ENCODE measurements around the gene KRTAP5-10. TPM values are rescaled to one million over a fixed set of nuclear protein-coding genes. Genes with fewer than 3 reads are reported as not detected.
A peak's percentile ranks its signal among the peaks of the same experiment; 100 is the strongest.

The KRTAP5-10 gene, protein sequence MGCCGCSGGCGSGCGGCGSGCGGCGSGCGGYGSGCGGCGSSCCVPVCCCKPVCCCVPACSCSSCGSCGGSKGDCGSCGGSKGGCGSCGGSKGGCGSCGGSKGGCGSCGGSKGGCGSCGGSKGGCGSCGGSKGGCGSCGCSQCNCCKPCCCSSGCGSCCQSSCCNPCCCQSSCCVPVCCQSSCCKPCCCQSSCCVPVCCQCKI
- total RNA-seq (not detected), total RNA-seq (0 to 0.27 (median 0) reads per million in 172 experiments)
- not detected for polyA plus RNA-seq (2013, experiment 1 of 2)
- not detected for polyA plus RNA-seq (2013, experiment 2 of 2)

DNA sequence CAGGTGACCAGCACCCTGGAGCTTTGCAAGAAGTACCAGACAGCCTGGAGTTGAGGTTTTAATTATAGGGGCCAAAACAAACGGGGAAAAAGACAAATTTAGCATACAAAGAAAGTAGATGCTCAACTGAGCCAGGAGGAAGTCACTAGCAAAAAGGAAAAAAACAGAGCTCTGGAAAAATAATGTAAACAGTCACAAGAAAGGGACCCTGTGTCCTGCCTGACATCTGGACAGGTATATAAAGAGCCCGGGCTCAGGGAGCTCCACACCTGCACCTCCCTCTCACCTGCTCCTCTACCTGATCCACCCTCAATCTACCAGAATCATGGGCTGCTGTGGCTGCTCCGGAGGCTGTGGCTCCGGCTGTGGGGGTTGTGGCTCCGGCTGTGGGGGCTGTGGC lies at the start of gene KRTAP5-10:
Gene KRTAP5-10 (plus strand): TSS at position 301 of the 400 bp plus-strand sequence. CDS start 25 bp downstream, at position 326.
- ATAC-seq (ENCODE audit: poor library complexity) = no peak
- Histone ChIP-seq H3K4me1 (ENCODE audit: insufficient read depth, low read length) (no peaks in the 10 kb centered on the region), H3K27ac (ENCODE audit: low read depth in 1 of 2, low read length in 2 of 2) (no peak within 1 kb of the TSS), H3K27me3 (ENCODE audit: control insufficient read depth in 1 of 2, insufficient read depth in 2 of 2, low read length in 2 of 2) (peaks cover 2 to 19% of the 10 kb centered on the region in 2 experiments), H3K36me3 (ENCODE audit: insufficient read depth, low read length) (no peaks in the 10 kb centered on the region), H3K4me3 (ENCODE audit: low read length) (no peak within 1 kb of the TSS), H3K9me3 (ENCODE audit: control insufficient read depth in 1 of 2, insufficient read depth in 1 of 2, low read length in 2 of 2) (no peaks in the 10 kb centered on the region)
- intact Hi-C loops (cut with DNase I, micrococcal nuclease) = no loop called here
- TF ChIP-seq, protein P1, sequence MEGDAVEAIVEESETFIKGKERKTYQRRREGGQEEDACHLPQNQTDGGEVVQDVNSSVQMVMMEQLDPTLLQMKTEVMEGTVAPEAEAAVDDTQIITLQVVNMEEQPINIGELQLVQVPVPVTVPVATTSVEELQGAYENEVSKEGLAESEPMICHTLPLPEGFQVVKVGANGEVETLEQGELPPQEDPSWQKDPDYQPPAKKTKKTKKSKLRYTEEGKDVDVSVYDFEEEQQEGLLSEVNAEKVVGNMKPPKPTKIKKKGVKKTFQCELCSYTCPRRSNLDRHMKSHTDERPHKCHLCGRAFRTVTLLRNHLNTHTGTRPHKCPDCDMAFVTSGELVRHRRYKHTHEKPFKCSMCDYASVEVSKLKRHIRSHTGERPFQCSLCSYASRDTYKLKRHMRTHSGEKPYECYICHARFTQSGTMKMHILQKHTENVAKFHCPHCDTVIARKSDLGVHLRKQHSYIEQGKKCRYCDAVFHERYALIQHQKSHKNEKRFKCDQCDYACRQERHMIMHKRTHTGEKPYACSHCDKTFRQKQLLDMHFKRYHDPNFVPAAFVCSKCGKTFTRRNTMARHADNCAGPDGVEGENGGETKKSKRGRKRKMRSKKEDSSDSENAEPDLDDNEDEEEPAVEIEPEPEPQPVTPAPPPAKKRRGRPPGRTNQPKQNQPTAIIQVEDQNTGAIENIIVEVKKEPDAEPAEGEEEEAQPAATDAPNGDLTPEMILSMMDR (IDR thresholded peaks at IDR 0.05) = no peak
- CTCF ChIA-PET = no interaction called here
- Mint-ChIP-seq H3K9me3 (no peaks in the 10 kb centered on the region), H3K4me1 (ENCODE audit: low read depth) (no peaks in the 10 kb centered on the region), H3K4me3 (no peak within 1 kb of the TSS), H3K36me3 (ENCODE audit: low read depth) (no peaks in the 10 kb centered on the region), H3K27me3 (peaks cover 51% of the 10 kb centered on the region), H3K27ac (no peak within 1 kb of the TSS)
- DNase-seq = no peak
- POLR2A ChIA-PET = no interaction called here

- intact Hi-C loops (cut with DNase I, micrococcal nuclease) = no loop called here
- Histone ChIP-seq H3K27me3 (ENCODE audit: control insufficient read depth in 1 of 2, insufficient read depth in 2 of 2, low read length in 2 of 2) (no peaks in the 10 kb centered on the region), H3K4me3 (ENCODE audit: low read length) (no peak overlapping the region), H3K4me1 (ENCODE audit: insufficient read depth, low read length) (no peaks in the 10 kb centered on the region), H3K36me3 (ENCODE audit: insufficient read depth, low read length) (no peaks in the 10 kb centered on the region), H3K27ac (ENCODE audit: low read depth in 1 of 2, low read length in 2 of 2) (no peak overlapping the region), H3K9me3 (ENCODE audit: control insufficient read depth in 1 of 2, insufficient read depth in 1 of 2, low read length in 2 of 2) (peaks cover 0 to 10% of the 10 kb centered on the region in 2 experiments)
- ChIA-PET POLR2A (no interaction called here), CTCF (no interaction called here)
- no peak overlapping the region for H3K4me3 Mint-ChIP-seq
- ATAC-seq (ENCODE audit: poor library complexity) = no peak
- no peaks in the 10 kb centered on the region for H3K36me3 Mint-ChIP-seq (ENCODE audit: low read depth)
- TF ChIP-seq, protein P1 (IDR thresholded peaks at IDR 0.05) = no peak
- peaks cover 5% of the 10 kb centered on the region for H3K9me3 Mint-ChIP-seq
- no peak overlapping the region for H3K27ac Mint-ChIP-seq
- no peaks in the 10 kb centered on the region for H3K27me3 Mint-ChIP-seq
- H3K4me1 Mint-ChIP-seq (ENCODE audit: low read depth) = no peaks in the 10 kb centered on the region
- DNase-seq = peak in 1 of 14 experiments; percentile 29
Observed at GRCh38 chr11:71518506-71519471, 46.6 kb upstream of the KRTAP5-10 start.

GRCh38 chr11:71519546-71519945 lies 45.8 kb upstream of the KRTAP5-10 start:
- H3K36me3 Mint-ChIP-seq (ENCODE audit: low read depth) = no peaks in the 10 kb centered on the region
- ATAC-seq (ENCODE audit: poor library complexity) (no peak), DNase-seq (peak in 1 of 14 experiments; percentile 16)
- peaks cover 6% of the 10 kb centered on the region for H3K9me3 Mint-ChIP-seq
- no peak overlapping the region for H3K27ac Mint-ChIP-seq
- ChIA-PET POLR2A (no interaction called here), CTCF (no interaction called here)
- TF ChIP-seq, protein P1 (IDR thresholded peaks at IDR 0.05) = no peak
- no peaks in the 10 kb centered on the region for H3K27me3 Mint-ChIP-seq
- H3K4me1 Mint-ChIP-seq (ENCODE audit: low read depth) = no peaks in the 10 kb centered on the region
- H3K4me3 Mint-ChIP-seq = no peak overlapping the region
- Histone ChIP-seq H3K27ac (ENCODE audit: low read depth in 1 of 2, low read length in 2 of 2) (no peak overlapping the region), H3K4me1 (ENCODE audit: insufficient read depth, low read length) (no peaks in the 10 kb centered on the region), H3K27me3 (ENCODE audit: control insufficient read depth in 1 of 2, insufficient read depth in 2 of 2, low read length in 2 of 2) (no peaks in the 10 kb centered on the region), H3K36me3 (ENCODE audit: insufficient read depth, low read length) (no peaks in the 10 kb centered on the region), H3K4me3 (ENCODE audit: low read length) (no peak overlapping the region), H3K9me3 (ENCODE audit: control insufficient read depth in 1 of 2, insufficient read depth in 1 of 2, low read length in 2 of 2) (peaks cover 0 to 10% of the 10 kb centered on the region in 2 experiments)
- intact Hi-C loops (cut with DNase I, micrococcal nuclease) = no loop called here
